PC-9 (cell line): ENCODE results near the gene ZNF860.

Experiments used
- EZH2 ChIP-seq: fragments of 200-600 bp; sonication (generic); IDR thresholded peaks from 2 replicates; pipeline ENCODE4 v1.8.0; 2017; ENCODE audit warnings: antibody characterized with exemption, low read depth
- TF ChIP-seq, protein P1 (sequence below): fragments of 200-600 bp; sonication (generic); conservative IDR thresholded peaks from 2 replicates; pipeline ENCODE4 v1.6.1; 2017; ENCODE audit warnings: mixed run types, antibody characterized with exemption, mild to moderate bottlenecking, moderate library complexity

DNA sequence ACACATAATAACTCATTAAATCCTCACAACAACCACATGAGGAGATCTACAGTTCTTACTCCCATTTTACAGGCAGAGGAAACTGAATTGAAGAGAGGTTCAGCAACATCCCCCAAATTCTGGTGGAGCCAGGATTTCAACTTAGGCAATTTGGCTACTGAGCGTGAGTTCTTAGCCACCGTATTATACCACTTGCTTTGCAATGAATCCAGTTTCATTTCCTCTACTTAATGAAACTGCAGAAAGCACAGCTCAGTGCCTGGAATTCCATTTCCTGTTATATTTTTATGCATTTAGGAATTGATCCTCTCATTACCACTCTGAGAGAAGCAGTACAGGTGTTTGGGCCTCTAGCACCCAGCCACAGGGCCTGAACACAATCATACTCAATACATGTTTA is 4.3 kb downstream of the ZNF860 start:
- TF ChIP-seq, protein P1, sequence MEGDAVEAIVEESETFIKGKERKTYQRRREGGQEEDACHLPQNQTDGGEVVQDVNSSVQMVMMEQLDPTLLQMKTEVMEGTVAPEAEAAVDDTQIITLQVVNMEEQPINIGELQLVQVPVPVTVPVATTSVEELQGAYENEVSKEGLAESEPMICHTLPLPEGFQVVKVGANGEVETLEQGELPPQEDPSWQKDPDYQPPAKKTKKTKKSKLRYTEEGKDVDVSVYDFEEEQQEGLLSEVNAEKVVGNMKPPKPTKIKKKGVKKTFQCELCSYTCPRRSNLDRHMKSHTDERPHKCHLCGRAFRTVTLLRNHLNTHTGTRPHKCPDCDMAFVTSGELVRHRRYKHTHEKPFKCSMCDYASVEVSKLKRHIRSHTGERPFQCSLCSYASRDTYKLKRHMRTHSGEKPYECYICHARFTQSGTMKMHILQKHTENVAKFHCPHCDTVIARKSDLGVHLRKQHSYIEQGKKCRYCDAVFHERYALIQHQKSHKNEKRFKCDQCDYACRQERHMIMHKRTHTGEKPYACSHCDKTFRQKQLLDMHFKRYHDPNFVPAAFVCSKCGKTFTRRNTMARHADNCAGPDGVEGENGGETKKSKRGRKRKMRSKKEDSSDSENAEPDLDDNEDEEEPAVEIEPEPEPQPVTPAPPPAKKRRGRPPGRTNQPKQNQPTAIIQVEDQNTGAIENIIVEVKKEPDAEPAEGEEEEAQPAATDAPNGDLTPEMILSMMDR: no peak
- TF ChIP-seq EZH2: no peak
